SJCRH30 (cell line): Measurements from ENCODE around the gene SCN4B. TPM values are rescaled to one million over a fixed set of nuclear protein-coding genes. Genes with fewer than 3 reads are reported as not detected.
A peak's percentile ranks its signal among the peaks of the same experiment; 100 is the strongest.

Source experiments
- DNase-seq, 2 experiments: peaks; one replicate each; pipeline ENCODE4 v3.0.0-alpha.2; 2015 to 2020
- H3K27ac ChIP-seq: fragments of 250-450 bp; sonication (Bioruptor Pico); 2 replicates; pipeline ENCODE4 v1.5.1; 2020; ENCODE audit warnings: mild to moderate bottlenecking, moderate library complexity
- H3K27me3 ChIP-seq: fragments of 250-450 bp; sonication (Bioruptor Pico); 2 replicates; pipeline ENCODE4 v1.5.1; 2020; ENCODE audit warnings: mild to moderate bottlenecking, moderate library complexity
- H3K36me3 ChIP-seq: fragments of 250-450 bp; sonication (Bioruptor Pico); 2 replicates; pipeline ENCODE4 v1.5.1; 2020; ENCODE audit warnings: mild to moderate bottlenecking, moderate library complexity
- H3K4me1 ChIP-seq: fragments of 250-450 bp; sonication (Bioruptor Pico); 2 replicates; pipeline ENCODE4 v1.5.1; 2020; ENCODE audit warnings: mild to moderate bottlenecking, moderate library complexity
- H3K4me3 ChIP-seq: fragments of 250-450 bp; sonication (Bioruptor Pico); 2 replicates; pipeline ENCODE4 v1.5.1; 2020; ENCODE audit warnings: mild to moderate bottlenecking, moderate library complexity
- H3K9me3 ChIP-seq: fragments of 250-450 bp; sonication (Bioruptor Pico); replicated peaks from 2 replicates; pipeline ENCODE4 v1.5.1; 2020; ENCODE audit warnings: mild to moderate bottlenecking, moderate library complexity
- total RNA-seq: library from RNA; depleted of rRNA; stranded (reverse); fragments of >200 nt; shearing (Covaris generic); gene quantifications from 2 replicates; pipeline ENCODE4 v1.2.3, GENCODE V29; 2014

SCN4B gene
- total RNA-seq, 1 experiment from 2014 or later: not detected

DNA sequence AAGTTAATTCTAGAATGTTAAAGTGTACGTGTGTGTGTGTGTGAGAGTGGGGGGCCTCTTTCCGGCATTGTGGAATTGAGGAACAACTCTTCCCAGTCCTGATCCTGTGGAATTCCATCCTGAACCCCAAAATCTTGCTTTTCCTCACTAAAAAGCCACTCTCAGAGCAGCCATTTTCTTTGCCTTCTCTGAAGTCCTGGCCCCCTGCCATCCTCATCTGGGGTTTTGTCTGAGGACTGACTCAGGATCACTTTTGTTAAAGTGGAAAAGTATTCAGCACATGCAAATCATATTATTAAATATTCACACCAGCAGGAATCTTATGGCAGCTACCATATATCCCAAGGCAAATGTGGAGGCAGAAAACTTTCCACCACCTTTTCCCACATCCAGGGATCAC lies 3.8 kb downstream of the SCN4B start:
- Histone ChIP-seq H3K27ac (no peak overlapping the region), H3K27me3 (peaks cover 8% of the 10 kb centered on the region; the same call in 1 of the 2 replicates), H3K36me3 (no peaks in the 10 kb centered on the region), H3K4me3 (no peak overlapping the region), H3K4me1 (no peaks in the 10 kb centered on the region), H3K9me3 (no peaks in the 10 kb centered on the region)
- DNase-seq: no peak

DNA sequence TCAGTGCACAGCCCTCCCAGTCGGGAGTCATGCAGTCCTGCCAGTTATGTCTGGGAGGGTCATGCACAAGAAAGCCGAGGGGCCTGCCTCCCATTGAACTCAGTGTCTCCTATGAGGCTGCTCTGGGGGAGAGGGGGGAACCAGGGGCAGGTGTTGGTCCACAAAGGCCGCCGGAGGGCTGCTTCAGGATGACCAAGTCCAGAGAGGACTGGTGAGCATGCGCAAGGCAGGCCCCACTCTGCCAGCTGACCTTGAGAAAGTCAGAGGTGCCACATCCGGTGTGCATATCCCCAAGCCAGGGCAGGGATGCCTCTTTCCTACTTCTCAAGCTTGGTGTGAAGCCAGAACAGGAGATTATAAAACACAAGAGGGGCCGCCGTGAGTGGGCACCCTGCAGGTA lies 4.4 kb downstream of the SCN4B start:
- no peak overlapping the region for H3K27ac ChIP-seq
- peaks cover 8% of the 10 kb centered on the region; the same call in 1 of the 2 replicates for H3K27me3 ChIP-seq
- H3K4me1 ChIP-seq: no peaks in the 10 kb centered on the region
- H3K4me3 ChIP-seq: no peak overlapping the region
- no peaks in the 10 kb centered on the region for H3K9me3 ChIP-seq
- no peaks in the 10 kb centered on the region for H3K36me3 ChIP-seq
- no peak for DNase-seq

- DNase-seq: no peak
- no peaks in the 10 kb centered on the region for H3K4me1 ChIP-seq
- H3K36me3 ChIP-seq: no peaks in the 10 kb centered on the region
- H3K4me3 ChIP-seq: no peak overlapping the region
- H3K9me3 ChIP-seq: no peaks in the 10 kb centered on the region
- no peak overlapping the region for H3K27ac ChIP-seq
- H3K27me3 ChIP-seq: peaks cover 7% of the 10 kb centered on the region; the same call in 1 of the 2 replicates
Observed at GRCh38 chr11:118147502-118147901, 5.1 kb downstream of the SCN4B start.

DNA sequence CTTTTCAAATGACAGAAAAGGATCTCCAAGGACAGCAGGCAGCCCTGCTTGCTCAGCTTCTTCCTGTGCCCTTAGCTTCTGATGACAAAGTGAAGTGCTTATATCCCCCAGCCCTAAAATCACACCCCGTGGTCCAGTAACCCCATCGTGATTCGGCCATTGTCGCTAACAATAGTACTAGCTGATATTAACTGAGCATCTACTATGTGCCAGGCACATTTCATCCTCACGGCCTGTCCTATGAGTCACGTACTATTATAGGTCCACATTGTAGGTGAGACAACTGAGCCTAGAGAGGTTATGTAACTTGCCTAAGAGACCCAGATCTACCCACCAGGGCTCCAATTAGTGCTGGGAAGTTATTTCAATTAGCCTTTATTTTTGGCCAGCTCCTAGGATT lies 6.1 kb downstream of the SCN4B start:
- DNase-seq: no peak
- no peak overlapping the region for H3K27ac ChIP-seq
- H3K9me3 ChIP-seq: no peaks in the 10 kb centered on the region
- no peak overlapping the region for H3K4me3 ChIP-seq
- no peaks in the 10 kb centered on the region for H3K4me1 ChIP-seq
- H3K27me3 ChIP-seq: peaks cover 2% of the 10 kb centered on the region; the same call in 1 of the 2 replicates
- no peaks in the 10 kb centered on the region for H3K36me3 ChIP-seq

GRCh38 chr11:118145285-118146227 lies 7.1 kb downstream of the SCN4B start:
- H3K4me3 ChIP-seq: peak overlapping the region; percentile 49
- no peaks in the 10 kb centered on the region for H3K9me3 ChIP-seq
- no peaks in the 10 kb centered on the region for H3K4me1 ChIP-seq
- H3K36me3 ChIP-seq: no peaks in the 10 kb centered on the region
- H3K27ac ChIP-seq: no peak overlapping the region
- peak; percentile 48 to 78 for DNase-seq
- H3K27me3 ChIP-seq: no peaks in the 10 kb centered on the region

DNA sequence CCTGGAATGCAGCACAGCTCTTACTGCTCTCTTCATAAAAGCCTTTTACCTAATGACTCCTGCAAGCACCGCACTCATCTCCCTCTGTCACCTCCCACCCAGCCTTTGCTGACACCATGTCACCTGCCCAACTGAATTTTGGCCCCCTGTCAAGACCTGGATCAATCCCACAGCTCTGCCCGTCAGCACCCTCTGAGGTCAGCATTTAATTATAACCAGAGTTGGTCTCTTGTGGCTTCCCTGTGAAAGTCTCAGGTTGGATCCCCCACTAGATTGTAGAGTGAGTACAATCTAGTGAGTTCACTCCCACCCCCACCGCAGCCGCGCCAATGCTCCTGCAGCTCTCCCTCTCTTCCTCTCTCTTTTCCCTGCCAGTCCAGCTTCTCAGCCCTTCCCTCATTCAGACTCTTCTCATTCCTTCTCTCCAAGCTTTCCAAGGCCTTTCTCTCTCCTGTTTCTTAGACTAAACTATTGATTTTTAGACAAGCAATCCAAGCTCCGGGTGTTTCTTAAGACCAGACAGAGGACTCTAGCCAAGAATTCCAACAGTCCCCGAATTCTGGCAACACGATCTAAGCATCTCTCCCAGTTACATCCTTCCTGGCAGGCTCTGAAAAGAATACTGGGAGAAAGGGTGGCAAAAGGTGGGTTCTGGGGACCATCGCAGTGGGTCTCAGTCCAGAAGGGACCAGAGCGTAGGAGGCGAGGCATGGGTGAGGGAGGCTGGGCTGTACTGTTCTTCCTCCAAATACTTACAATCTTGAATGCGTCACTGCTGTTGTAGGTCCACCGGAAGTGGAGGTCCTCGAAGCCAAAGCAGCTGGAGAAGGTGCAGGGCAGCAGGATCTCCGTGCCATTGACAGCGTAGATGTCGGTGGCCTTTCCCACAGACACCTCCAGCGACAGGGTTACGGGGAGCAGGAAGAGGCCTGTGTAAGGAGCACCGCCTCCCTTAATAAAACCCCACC lies 8.0 kb downstream of the SCN4B start:
- Histone ChIP-seq H3K4me3 (no peak overlapping the region), H3K36me3 (no peaks in the 10 kb centered on the region), H3K27me3 (no peaks in the 10 kb centered on the region), H3K27ac (no peak overlapping the region), H3K4me1 (no peaks in the 10 kb centered on the region), H3K9me3 (no peaks in the 10 kb centered on the region)
- no peak for DNase-seq

DNA sequence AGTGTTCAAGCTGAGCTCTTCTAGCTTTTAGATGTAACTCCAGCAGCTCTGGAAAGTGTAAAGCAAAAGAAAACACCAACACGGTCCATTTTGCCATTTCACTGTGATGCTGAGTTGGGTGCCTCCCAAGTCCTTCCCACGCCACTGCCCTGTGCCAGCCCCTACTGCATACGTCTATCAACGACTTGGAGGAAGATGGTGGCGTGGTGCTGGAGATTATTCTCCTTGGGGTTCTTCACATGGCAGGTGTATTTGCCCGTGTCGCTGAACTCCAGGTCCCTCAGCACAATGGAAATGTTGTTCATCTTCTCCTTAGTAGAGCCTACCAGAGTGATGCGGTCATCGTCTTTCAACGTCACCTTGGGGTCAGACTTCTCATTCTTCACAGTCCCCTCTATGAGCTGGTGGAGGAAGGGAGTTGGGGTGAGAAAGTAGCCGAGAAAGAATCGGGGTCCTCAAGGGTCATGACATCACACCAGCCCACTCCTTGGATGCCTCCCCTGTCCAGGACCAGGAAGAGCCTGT lies 8.9 kb downstream of the SCN4B start:
- Histone ChIP-seq H3K27ac (no peak overlapping the region), H3K27me3 (no peaks in the 10 kb centered on the region), H3K9me3 (no peaks in the 10 kb centered on the region), H3K4me3 (no peak overlapping the region), H3K4me1 (no peaks in the 10 kb centered on the region), H3K36me3 (no peaks in the 10 kb centered on the region)
- no peak for DNase-seq

DNA sequence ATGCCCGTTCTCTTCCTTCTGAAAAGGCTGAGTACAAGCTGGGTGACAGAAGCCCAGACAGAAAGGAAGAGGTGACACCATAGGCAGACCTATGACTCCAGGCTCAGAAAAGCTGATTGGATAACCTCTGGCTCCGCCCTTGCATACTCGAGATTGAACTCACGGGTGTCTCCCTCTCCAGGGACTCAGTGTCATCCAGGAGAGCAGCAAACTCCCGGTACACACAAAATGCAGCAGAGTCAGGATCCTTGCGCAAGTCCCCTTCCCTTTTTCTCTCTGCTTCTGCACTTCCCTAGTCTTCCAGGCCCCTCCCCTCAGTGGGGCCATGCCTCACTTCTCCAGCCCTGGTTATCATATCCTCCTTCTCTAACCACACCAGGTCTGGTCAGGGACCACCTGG lies 9.8 kb downstream of the SCN4B start:
- H3K4me1 ChIP-seq: no peaks in the 10 kb centered on the region
- no peaks in the 10 kb centered on the region for H3K9me3 ChIP-seq
- 0 out of 2 replicates have a peak, but pooled peaks cover 2% of the 10 kb centered on the region for H3K27me3 ChIP-seq
- H3K27ac ChIP-seq: no peak overlapping the region
- no peak for DNase-seq
- H3K4me3 ChIP-seq: no peak overlapping the region
- no peaks in the 10 kb centered on the region for H3K36me3 ChIP-seq

DNA sequence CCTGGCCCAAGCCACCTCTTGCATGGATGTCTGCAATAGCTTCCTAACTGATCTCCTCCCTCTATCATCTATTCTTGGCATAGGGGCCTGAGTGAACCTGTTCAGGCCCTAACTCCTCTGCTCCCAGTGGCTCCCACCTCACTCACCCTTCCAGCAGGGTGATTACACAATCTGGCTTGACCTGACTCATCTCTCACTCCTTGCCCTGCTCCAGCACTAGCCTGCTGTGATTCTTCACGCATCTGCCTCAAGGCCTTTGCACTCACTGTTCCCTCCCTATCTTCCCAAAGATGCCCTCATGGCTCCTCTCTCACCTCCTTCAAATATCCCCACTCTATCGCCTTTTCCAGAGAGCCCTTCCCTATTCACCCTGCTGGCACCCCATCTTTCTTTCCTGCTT lies 10.5 kb downstream of the SCN4B start:
- no peaks in the 10 kb centered on the region for H3K36me3 ChIP-seq
- H3K4me3 ChIP-seq: no peak overlapping the region
- DNase-seq: no peak
- H3K9me3 ChIP-seq: no peaks in the 10 kb centered on the region
- no peak overlapping the region for H3K27ac ChIP-seq
- 0 out of 2 replicates have a peak, but pooled peaks cover 2% of the 10 kb centered on the region for H3K27me3 ChIP-seq
- H3K4me1 ChIP-seq: no peaks in the 10 kb centered on the region

- Histone ChIP-seq H3K27me3 (0 out of 2 replicates have a peak, but pooled peaks cover 2% of the 10 kb centered on the region), H3K4me3 (no peak overlapping the region)
Observed at GRCh38 chr11:118139578-118139977, 13.0 kb downstream of the SCN4B start.

GRCh38 chr11:118138839-118139420 lies 13.7 kb downstream of the SCN4B start:
- H3K27ac ChIP-seq: no peak overlapping the region
- H3K27me3 ChIP-seq: 0 out of 2 replicates have a peak, but pooled peaks cover 2% of the 10 kb centered on the region

More at GRCh38 chr11:118139578-118139977, 13.0 kb downstream of the SCN4B start:
- Histone ChIP-seq H3K4me1 (no peaks in the 10 kb centered on the region), H3K9me3 (no peaks in the 10 kb centered on the region), H3K27ac (no peak overlapping the region), H3K36me3 (no peaks in the 10 kb centered on the region)
- DNase-seq: no peak

GRCh38 chr11:118136801-118137200 lies 15.8 kb downstream of the SCN4B start:
- Histone ChIP-seq H3K27me3 (0 out of 2 replicates have a peak, but pooled peaks cover 2% of the 10 kb centered on the region), H3K27ac (no peak overlapping the region), H3K9me3 (no peaks in the 10 kb centered on the region), H3K4me1 (no peaks in the 10 kb centered on the region), H3K4me3 (no peak overlapping the region), H3K36me3 (no peaks in the 10 kb centered on the region)
- DNase-seq: no peak

More at GRCh38 chr11:118138839-118139420, 13.7 kb downstream of the SCN4B start:
- no peak overlapping the region for H3K4me3 ChIP-seq
- DNase-seq: no peak
- no peaks in the 10 kb centered on the region for H3K36me3 ChIP-seq
- no peaks in the 10 kb centered on the region for H3K4me1 ChIP-seq
- H3K9me3 ChIP-seq: no peaks in the 10 kb centered on the region

- no peaks in the 10 kb centered on the region for H3K9me3 ChIP-seq
- 0 out of 2 replicates have a peak, but pooled peaks cover 2% of the 10 kb centered on the region for H3K27me3 ChIP-seq
- H3K4me1 ChIP-seq: no peaks in the 10 kb centered on the region
- no peak overlapping the region for H3K4me3 ChIP-seq
- no peak overlapping the region for H3K27ac ChIP-seq
- no peaks in the 10 kb centered on the region for H3K36me3 ChIP-seq
- no peak for DNase-seq
Observed at GRCh38 chr11:118136341-118136740, 16.3 kb downstream of the SCN4B start.

DNA sequence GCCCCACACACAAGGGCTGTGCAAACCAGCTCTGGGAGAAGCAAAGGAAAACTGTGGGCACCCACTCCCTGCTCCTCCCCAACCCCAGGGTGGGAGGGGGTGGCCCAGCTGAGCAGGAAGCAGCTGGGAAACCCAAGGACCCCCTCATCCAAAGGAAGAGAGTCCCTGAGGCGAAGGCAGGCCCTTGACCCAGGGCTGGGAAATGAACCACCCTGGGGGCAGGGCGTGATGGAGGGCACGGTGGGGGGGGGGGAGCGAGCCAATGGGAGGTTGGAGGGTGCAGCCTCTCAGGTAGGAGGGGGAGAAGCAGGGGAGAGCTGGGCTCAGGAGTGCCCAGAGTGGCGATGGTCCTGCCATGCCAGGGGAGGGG lies 16.8 kb downstream of the SCN4B start:
- no peak for DNase-seq
- Histone ChIP-seq H3K27ac (no peak overlapping the region), H3K4me3 (no peak overlapping the region), H3K9me3 (no peaks in the 10 kb centered on the region), H3K27me3 (0 out of 2 replicates have a peak, but pooled peaks cover 2% of the 10 kb centered on the region), H3K36me3 (no peaks in the 10 kb centered on the region), H3K4me1 (no peaks in the 10 kb centered on the region)
